Stomach (tissue), 4 donors: ENCODE data around the gene CCDC184.

ENCODE experiments used
- EP300 ChIP-seq: sonication (generic); formaldehyde crosslinking; IDR thresholded peaks from one replicate; pipeline ENCODE4 v1.6.1; 2017; ENCODE audit warnings: antibody characterized with exemption
- POLR2A ChIP-seq, 4 donors: fragments of 450-650 bp; IDR thresholded peaks; one replicate each; pipeline ENCODE4 v1.6.1; 2016; ENCODE audit warnings: antibody characterized with exemption in 4 of 4, control low read depth in 2 of 4, mild to moderate bottlenecking in 1 of 4, moderate library complexity in 1 of 4
- POLR2AphosphoS5 ChIP-seq, 3 donors: sonication (generic); formaldehyde crosslinking; IDR thresholded peaks; one replicate each; pipeline ENCODE4 v1.6.1; 2016; ENCODE audit warnings: antibody characterized with exemption in 3 of 3
- TF ChIP-seq, protein P1 (sequence below), 7 experiments: fragments of 450-650 bp in 4 of 7; fragments of 200-600 bp in 3 of 7; sonication (generic) in 3 of 7; IDR thresholded peaks; one replicate each; pipeline ENCODE4 v1.5.1; 2016 to 2019; ENCODE audit warnings: antibody characterized with exemption in 7 of 7, control low read depth in 2 of 7, mild to moderate bottlenecking in 1 of 7

DNA sequence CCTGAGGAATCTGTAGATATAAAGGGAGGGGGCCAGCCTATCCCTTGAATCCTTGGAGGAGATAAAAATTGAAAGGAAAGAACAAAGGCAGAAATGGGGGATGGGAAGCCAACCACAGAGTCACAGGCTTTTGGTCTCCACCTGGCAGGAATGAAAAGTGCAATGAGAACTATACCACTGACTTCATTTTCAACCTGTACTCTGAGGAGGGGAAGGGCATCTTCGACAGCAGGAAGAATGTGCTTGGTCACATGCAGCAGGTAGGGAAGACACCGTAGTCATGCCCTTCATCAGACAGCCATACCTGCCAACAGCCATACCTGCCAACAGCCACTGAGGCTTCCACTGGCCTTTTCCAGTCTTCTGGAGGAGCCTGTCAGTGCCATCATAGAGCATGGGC is 39.5 kb upstream of the CCDC184 start:
- TF ChIP-seq, protein P1, sequence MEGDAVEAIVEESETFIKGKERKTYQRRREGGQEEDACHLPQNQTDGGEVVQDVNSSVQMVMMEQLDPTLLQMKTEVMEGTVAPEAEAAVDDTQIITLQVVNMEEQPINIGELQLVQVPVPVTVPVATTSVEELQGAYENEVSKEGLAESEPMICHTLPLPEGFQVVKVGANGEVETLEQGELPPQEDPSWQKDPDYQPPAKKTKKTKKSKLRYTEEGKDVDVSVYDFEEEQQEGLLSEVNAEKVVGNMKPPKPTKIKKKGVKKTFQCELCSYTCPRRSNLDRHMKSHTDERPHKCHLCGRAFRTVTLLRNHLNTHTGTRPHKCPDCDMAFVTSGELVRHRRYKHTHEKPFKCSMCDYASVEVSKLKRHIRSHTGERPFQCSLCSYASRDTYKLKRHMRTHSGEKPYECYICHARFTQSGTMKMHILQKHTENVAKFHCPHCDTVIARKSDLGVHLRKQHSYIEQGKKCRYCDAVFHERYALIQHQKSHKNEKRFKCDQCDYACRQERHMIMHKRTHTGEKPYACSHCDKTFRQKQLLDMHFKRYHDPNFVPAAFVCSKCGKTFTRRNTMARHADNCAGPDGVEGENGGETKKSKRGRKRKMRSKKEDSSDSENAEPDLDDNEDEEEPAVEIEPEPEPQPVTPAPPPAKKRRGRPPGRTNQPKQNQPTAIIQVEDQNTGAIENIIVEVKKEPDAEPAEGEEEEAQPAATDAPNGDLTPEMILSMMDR (IDR thresholded peaks at IDR 0.05): no peak
- TF ChIP-seq POLR2AphosphoS5 (IDR thresholded peaks at IDR 0.05) (no peak), POLR2A (IDR thresholded peaks at IDR 0.05) (no peak), EP300 (no peak)
